Heart right ventricle (tissue), 16 donors: ENCODE results near the gene KCTD5. TPM values are rescaled to one million over a fixed set of nuclear protein-coding genes. Genes with fewer than 3 reads are reported as not detected.
"Not testable (repeated sequence)": the region's sequence is repeated elsewhere in the genome, so short reads cannot be mapped to it uniquely, and the experiment has no call there.

ENCODE experiments used
- ATAC-seq, 8 donors: fragments of 200-7000 bp; cut with Tn5 transposase; one replicate each; pipeline ENCODE4 v1.9.1; 2020; ENCODE audit warnings: mild to moderate bottlenecking in 8 of 8, moderate library complexity in 8 of 8, moderate number of reproducible peaks in 1 of 8
- DNase-seq, 2 donors: peaks; one replicate each; pipeline ENCODE4 v3.0.0-alpha.2; 2020
- H3K27ac ChIP-seq, 10 donors: fragments of 200-600 bp; sonication (generic) in 2 of 10; one replicate each; pipeline versions ENCODE4 v1.5.0 to v1.8.0; 2020 to 2022; ENCODE audit warnings: mild to moderate bottlenecking in 3 of 10
- H3K27me3 ChIP-seq, 7 donors: fragments of 200-600 bp; one replicate each; pipeline ENCODE4 v1.8.0; 2021 to 2022; ENCODE audit warnings: mild to moderate bottlenecking in 2 of 7
- H3K36me3 ChIP-seq, 9 donors: fragments of 200-600 bp; sonication (generic) in 1 of 9; one replicate each; pipeline versions ENCODE4 v1.5.0 to v1.8.0; 2020 to 2022; ENCODE audit warnings: mild to moderate bottlenecking in 2 of 9
- H3K4me1 ChIP-seq, 9 donors: fragments of 200-600 bp; sonication (generic) in 1 of 9; one replicate each; pipeline versions ENCODE4 v1.5.0 to v1.8.0; 2020 to 2022; ENCODE audit warnings: mild to moderate bottlenecking in 4 of 9
- H3K4me3 ChIP-seq, 10 donors: fragments of 200-600 bp; sonication (generic) in 2 of 10; one replicate each; pipeline versions ENCODE4 v1.5.0 to v1.8.0; 2020 to 2022; ENCODE audit warnings: mild to moderate bottlenecking in 7 of 10, moderate library complexity in 2 of 10
- H3K9me3 ChIP-seq, 11 donors: fragments of 200-600 bp in 10 of 11; sonication (generic) in 2 of 11; one replicate each; pipeline versions ENCODE4 v1.5.0 to v1.8.0; 2013 to 2022; ENCODE audit warnings: mild to moderate bottlenecking in 2 of 11, control low read depth in 1 of 11, moderate library complexity in 1 of 11
- WGBS, 2 donors: extraction: QIAGEN DNeasy Blood & Tissue Kit; methylation state at CpG; one replicate each; pipeline ENCODE4 v1.1.7; 2013; ENCODE audit warnings: inconsistent platforms in 1 of 2; 5-methylcytosine and 5-hydroxymethylcytosine counted together
- intact Hi-C, 10 donors: fragments of 100-400 bp; cut with DNase I; formaldehyde crosslinking; loops; one replicate each; pipeline versions ENCODE4 v1.11.1 to v1.14.2; 2022
- polyA plus RNA-seq, 2 donors: library from polyadenylated mRNA; stranded (reverse); fragments of 200-250 nt; gene quantifications; one replicate each; pipeline ENCODE4 v1.2.3, GENCODE V29; 2013
- total RNA-seq, 10 donors: library from RNA; stranded (reverse); fragmentation: NEBNext Ultra II Directional in 3 of 10; extraction: Animal tissue kit (Norgen Biotek cat#: 25700) in 3 of 10; gene quantifications; one replicate each; pipeline versions ENCODE4 v1.2.1 to v1.2.4, GENCODE V29; 2021 to 2023
- TF ChIP-seq, protein P1 (sequence below), 9 donors: fragments of 200-600 bp; sonication (generic) in 2 of 9; IDR thresholded peaks; one replicate each; pipeline versions ENCODE4 v1.5.0 to v1.8.0; 2021 to 2022; ENCODE audit warnings: antibody characterized with exemption in 9 of 9, mild to moderate bottlenecking in 5 of 9, moderate library complexity in 1 of 9
- donor health status: Arrhythmogenic right ventricular cardiomyopathy.
- donor health status: ischemic (EF 13 %, LVEDD 7.1; RV severe dilation, severe dysfunction).
- donor health status: healthy with polysubstance abuse.
- donor health status: DM: no; HTN: yes; CAD: no.
- donor health status: DM: no; HTN: no; CAD: no.
- donor health status: ischemic (EF 25% LVEDD 6.9; RV normal size, moderate dysfunction).
- donor health status: ischemic (EF 25% LVEDD 5.7; RV mildly dilated, moderate dysfunction).
- donor health status: healthy.
- donor health status: DM: yes; HTN: yes; CAD: no.
- donor health status: Ischemic cardiomyopathy.
- donor health status: ischemic (EF 35%, LVEDD 5.7; RV mildly dilated, moderate dysfunction).
- donor health status: nonischemic (EF 11% LVEDD 7.7; RV severe dilation, severe dysfunction).
- donor health status: DM: yes; HTN: yes; CAD: no.
- donor health status: PGD.
- donor health status: ischemic (EF 29% LVEDD 5.4; RV normal size, mild dysfunction).
- donor health status: nonischemic (EF 23%, LVEDD 6.1; RV moderate dilation, normal function).

KCTD5 gene
- total and polyA plus RNA-seq, 12 donors, result 8.5 to 22.4 (median 11.6) TPM

DNA sequence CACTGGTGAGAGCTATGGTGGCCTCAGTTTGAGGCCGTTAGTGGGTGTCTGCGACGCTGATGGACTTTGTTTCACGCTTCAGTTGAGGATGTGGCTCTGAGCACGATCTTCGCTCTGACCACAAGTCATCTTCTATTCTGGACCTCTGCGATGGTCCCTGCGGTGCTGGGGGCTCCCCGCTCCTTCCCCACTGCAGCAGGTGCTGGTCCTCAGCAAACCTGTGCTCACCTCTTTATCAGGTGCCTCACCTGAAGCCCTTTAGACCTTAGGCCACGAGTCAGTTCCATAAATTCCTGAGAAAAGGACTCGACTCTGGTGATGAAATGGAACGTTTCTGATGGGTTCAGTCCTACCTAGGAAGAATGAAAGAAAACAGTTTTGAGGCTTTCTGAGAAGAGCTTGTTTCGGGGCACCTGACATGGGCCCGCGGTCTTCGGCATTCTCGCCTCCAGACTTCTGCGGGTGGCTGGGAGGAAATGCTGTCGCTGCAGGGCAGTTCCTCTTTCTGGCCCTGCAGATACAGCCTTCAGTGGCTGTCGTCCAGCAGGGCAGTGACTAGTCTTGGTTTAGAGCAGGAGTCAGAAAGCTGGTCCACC is 4.7 kb downstream of the KCTD5 start:
- no peaks in the 10 kb centered on the region for H3K9me3 ChIP-seq
- H3K27ac ChIP-seq, result peak overlapping the region in 2 of 10 donors; percentile 22 to 78
- H3K4me3 ChIP-seq, result peak overlapping the region in 1 of 10 donors; percentile 38
- peaks cover 5 to 54% (median 41%) of the 10 kb centered on the region in 9 donors for H3K4me1 ChIP-seq
- no peaks in the 10 kb centered on the region for H3K27me3 ChIP-seq
- DNase-seq (peak in 1 of 2 donors; percentile 30), ATAC-seq (no peak)
- WGBS, 2 donors, result 82 to 92% methylated on average over 20 of the region's 20 CpGs
- TF ChIP-seq, protein P1, sequence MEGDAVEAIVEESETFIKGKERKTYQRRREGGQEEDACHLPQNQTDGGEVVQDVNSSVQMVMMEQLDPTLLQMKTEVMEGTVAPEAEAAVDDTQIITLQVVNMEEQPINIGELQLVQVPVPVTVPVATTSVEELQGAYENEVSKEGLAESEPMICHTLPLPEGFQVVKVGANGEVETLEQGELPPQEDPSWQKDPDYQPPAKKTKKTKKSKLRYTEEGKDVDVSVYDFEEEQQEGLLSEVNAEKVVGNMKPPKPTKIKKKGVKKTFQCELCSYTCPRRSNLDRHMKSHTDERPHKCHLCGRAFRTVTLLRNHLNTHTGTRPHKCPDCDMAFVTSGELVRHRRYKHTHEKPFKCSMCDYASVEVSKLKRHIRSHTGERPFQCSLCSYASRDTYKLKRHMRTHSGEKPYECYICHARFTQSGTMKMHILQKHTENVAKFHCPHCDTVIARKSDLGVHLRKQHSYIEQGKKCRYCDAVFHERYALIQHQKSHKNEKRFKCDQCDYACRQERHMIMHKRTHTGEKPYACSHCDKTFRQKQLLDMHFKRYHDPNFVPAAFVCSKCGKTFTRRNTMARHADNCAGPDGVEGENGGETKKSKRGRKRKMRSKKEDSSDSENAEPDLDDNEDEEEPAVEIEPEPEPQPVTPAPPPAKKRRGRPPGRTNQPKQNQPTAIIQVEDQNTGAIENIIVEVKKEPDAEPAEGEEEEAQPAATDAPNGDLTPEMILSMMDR (IDR thresholded peaks at IDR 0.05), result no peak
- H3K36me3 ChIP-seq, result peaks cover 0 to 22% (median 0%) of the 10 kb centered on the region in 9 donors
- intact Hi-C loops, result no loop called here

DNA sequence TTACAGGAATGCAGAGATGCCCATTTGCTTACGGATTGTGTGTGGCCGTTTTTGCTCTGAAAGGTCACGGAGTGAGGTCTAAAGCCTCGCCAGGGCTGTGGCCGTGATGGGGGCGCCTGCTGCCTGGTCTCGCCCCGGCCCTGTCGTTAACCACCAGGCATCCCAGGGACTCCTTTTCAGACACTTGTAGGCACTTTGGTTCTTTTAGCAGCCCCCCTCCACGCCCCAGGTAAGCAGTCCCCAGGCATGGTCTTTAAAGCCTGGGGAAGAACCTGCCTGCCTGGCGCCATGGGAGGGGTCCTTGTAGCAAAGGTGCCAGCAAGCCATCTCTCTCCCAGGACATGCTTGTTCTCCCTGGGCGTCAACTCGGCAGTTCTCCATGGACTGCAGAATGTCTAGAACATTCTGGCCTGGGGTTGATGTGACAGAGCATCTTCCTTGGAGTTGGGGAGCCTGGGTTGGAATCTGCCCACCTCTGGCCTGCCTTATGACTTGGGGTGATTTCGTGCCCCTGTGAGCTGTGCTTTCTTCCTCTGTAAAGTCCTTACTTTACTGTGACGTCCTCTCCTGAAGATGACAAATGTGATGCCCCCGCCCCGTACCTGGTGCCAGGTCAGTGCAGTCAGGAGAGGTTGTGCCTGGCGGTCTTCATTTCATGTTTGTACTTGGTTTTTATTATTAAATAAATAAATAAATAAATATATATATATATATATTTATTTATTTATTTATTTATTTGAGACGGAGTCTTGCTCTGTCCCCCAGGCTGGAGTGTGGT is 5.4 kb downstream of the KCTD5 start:
- Histone ChIP-seq H3K27ac (peak overlapping the region in 1 of 10 donors; percentile 78), H3K4me1 (peaks cover 5 to 61% (median 48%) of the 10 kb centered on the region in 9 donors), H3K36me3 (peaks cover 0 to 24% (median 0%) of the 10 kb centered on the region in 9 donors), H3K4me3 (peak overlapping the region in 1 of 10 donors; percentile 38), H3K27me3 (no peaks in the 10 kb centered on the region), H3K9me3 (no peaks in the 10 kb centered on the region)
- TF ChIP-seq, protein P1 (IDR thresholded peaks at IDR 0.05), result no peak
- intact Hi-C loops, result no loop called here
- DNase-seq (no peak), ATAC-seq (no peak)
- 91 to 94% methylated on average over 19 of the region's 19 CpGs for WGBS, 2 donors

DNA sequence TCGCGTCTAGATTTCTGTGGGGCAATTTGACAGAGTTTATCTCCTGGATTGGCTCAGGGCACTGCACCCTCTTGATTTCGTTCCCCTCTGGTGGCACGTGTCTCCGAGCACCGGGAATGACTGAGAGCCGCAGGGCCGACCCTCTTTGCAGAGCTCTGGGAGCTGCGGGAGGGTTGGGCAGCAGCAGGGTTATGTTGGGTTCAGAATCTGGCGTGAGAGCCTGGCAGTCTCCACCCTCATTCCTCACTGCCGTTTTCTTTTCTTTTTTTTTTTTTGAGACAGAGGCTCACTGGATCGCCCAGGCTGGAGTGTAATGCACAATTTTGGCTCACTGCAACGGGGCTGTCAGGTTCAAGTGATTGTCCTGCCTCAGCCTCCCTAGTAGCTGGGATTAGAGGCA is 7.1 kb downstream of the KCTD5 start:
- H3K27ac ChIP-seq, ATAC-seq, DNase-seq, intact Hi-C loops, H3K4me3 ChIP-seq, H3K27me3 ChIP-seq, H3K9me3 ChIP-seq: not testable (repeated sequence)
- Histone ChIP-seq H3K4me1 (peaks cover 13 to 59% (median 48%) of the 10 kb centered on the region in 9 donors), H3K36me3 (peaks cover 0 to 24% (median 0%) of the 10 kb centered on the region in 9 donors)
- 50 to 63% methylated on average over 4 of the region's 13 CpGs for WGBS, 2 donors

DNA sequence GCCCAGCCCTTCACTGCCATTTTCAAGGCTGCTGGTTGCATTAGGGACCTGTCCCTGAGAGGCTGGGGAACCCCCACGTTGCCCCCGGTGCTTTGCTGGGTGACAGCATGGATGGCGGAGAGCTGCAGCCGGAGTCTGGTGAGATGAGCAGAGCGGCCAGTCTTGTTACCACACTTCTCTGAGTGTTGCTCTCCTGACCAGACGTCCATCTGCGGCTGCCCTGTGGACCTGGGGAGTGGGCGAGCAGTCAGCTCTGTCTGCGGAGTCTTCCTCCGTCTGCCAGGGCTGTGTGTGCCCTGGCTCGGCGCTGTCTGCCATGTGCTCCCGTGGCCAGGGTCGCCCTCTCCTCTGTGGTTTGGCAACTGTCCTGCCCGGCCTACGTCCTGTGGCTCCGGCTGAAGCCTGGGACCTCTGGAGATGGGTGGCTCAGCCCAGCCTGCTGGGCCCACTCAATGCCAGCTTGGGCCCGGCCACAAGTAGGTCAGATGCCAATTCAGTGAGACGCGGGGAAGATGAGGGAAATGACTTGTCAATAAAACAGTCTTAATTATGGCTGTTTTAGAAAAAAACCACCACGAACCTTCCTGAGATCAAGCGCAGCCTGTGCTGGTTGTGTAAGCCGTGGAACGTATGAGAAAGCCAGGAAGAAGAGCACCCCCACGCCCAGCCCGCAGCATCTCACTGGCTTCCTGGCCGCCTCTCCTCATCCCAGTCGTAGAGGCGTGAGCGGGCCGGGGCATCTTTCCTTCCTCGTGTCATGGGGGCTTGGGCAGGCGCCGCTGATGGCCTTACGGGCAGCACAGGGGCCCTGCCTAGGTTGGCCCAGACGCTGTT is 7.9 kb downstream of the KCTD5 start:
- Histone ChIP-seq H3K27ac (peak overlapping the region in 3 of 10 donors; percentile 20 to 80 (median 41)), H3K4me1 (peaks cover 13 to 54% (median 43%) of the 10 kb centered on the region in 9 donors), H3K27me3 (no peaks in the 10 kb centered on the region), H3K36me3 (peaks cover 0 to 24% (median 0%) of the 10 kb centered on the region in 9 donors), H3K4me3 (no peak overlapping the region), H3K9me3 (no peaks in the 10 kb centered on the region)
- DNase-seq (no peak), ATAC-seq (no peak)
- TF ChIP-seq, protein P1 (IDR thresholded peaks at IDR 0.05), result no peak
- 85 to 87% methylated on average over 36 of the region's 36 CpGs for WGBS, 2 donors
- intact Hi-C loops, result no loop called here
